A673 (cell line): ENCODE measurements around the gene ACSL1.

ENCODE experiments used
- EZH2 ChIP-seq: fragments of 200-600 bp; sonication (generic); IDR thresholded peaks from 2 replicates; pipeline ENCODE4 v1.6.1; 2017; ENCODE audit warnings: borderline replicate concordance, low read depth, mild to moderate bottlenecking, mixed read lengths, antibody characterized with exemption, low read length; ENCODE audit not compliant: poor library complexity, severe bottlenecking
- TF ChIP-seq, protein P1 (sequence below): fragments of 300-800, 200-600 bp; sonication (generic); conservative IDR thresholded peaks from 2 replicates; pipeline ENCODE4 v1.5.1; 2017; ENCODE audit warnings: low read depth, mild to moderate bottlenecking, antibody characterized with exemption, low read length, moderate library complexity, mixed read lengths

DNA sequence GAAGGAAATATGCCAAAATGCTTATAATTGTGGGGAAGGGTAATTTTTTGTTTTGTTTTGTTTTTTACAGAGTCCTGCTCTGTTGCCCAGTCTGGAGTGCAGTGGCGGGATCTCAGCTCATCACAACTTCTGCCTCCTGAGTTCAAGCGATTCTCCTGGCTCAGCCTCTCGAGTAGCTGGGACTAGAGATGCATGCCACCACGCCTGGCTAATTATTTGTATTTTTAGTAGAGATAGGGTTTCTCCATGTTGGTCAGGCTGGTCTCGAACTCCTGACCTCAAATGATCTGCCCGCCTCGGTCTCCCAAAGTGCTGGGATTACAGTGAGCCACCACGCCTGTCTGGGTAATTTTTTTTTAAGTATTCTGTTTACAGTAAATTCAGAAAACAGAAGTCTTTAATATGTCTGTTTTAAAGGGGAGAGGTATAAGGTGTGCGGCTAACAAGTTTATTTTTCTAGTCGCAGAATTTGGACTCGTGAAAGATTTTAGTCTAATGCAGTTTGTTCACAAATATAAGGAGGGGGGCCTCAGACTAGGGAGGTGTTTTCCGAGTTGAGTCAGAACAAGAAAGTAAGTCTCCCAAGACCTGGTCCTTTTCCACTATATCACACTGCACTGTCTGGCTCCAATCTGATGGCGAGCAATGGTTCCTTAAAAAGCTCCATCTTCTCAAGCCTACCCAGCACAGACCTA is 1.5 kb downstream of the ACSL1 start:
- TF ChIP-seq, protein P1, sequence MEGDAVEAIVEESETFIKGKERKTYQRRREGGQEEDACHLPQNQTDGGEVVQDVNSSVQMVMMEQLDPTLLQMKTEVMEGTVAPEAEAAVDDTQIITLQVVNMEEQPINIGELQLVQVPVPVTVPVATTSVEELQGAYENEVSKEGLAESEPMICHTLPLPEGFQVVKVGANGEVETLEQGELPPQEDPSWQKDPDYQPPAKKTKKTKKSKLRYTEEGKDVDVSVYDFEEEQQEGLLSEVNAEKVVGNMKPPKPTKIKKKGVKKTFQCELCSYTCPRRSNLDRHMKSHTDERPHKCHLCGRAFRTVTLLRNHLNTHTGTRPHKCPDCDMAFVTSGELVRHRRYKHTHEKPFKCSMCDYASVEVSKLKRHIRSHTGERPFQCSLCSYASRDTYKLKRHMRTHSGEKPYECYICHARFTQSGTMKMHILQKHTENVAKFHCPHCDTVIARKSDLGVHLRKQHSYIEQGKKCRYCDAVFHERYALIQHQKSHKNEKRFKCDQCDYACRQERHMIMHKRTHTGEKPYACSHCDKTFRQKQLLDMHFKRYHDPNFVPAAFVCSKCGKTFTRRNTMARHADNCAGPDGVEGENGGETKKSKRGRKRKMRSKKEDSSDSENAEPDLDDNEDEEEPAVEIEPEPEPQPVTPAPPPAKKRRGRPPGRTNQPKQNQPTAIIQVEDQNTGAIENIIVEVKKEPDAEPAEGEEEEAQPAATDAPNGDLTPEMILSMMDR = no peak
- no peak for TF ChIP-seq EZH2
